Measurements from ENCODE around the gene AFF3.

Gene AFF3

DNA sequence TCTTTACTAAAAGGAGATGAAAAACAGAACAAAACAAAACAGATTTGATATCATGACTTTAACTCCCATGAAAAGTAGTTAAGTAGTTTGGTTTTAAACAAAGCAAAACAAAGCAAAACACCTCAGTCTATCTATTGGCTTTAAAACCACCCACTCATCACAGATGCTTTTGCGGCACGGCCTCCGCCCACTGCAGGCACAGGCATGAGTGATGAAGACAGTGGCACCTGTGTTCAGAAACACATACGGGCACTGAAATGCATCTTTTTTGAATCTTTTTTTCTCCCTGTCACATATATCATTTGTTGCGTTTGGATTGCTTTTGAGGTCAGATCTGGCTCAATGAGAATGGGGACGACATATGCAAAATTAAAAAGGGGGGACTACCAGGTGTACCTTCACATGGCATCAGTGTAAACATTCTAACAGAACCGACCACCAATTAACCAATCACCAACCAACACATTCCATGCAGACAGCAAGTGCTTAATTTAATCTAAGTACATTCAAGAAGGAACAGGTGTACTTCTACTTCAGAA is 505.2 kb downstream of the AFF3 start:
- DNase-seq (ENCODE audit: low spot score): no peak
- Mint-ChIP-seq H3K27ac (no peak overlapping the region), H3K4me3 (no peak overlapping the region), H3K36me3 (ENCODE audit: low read depth) (no peaks in the 10 kb centered on the region), H3K9me3 (peaks cover 7% of the 10 kb centered on the region), H3K27me3 (ENCODE audit: low read depth) (no peaks in the 10 kb centered on the region), H3K4me1 (ENCODE audit: low read depth) (no peaks in the 10 kb centered on the region)

DNA sequence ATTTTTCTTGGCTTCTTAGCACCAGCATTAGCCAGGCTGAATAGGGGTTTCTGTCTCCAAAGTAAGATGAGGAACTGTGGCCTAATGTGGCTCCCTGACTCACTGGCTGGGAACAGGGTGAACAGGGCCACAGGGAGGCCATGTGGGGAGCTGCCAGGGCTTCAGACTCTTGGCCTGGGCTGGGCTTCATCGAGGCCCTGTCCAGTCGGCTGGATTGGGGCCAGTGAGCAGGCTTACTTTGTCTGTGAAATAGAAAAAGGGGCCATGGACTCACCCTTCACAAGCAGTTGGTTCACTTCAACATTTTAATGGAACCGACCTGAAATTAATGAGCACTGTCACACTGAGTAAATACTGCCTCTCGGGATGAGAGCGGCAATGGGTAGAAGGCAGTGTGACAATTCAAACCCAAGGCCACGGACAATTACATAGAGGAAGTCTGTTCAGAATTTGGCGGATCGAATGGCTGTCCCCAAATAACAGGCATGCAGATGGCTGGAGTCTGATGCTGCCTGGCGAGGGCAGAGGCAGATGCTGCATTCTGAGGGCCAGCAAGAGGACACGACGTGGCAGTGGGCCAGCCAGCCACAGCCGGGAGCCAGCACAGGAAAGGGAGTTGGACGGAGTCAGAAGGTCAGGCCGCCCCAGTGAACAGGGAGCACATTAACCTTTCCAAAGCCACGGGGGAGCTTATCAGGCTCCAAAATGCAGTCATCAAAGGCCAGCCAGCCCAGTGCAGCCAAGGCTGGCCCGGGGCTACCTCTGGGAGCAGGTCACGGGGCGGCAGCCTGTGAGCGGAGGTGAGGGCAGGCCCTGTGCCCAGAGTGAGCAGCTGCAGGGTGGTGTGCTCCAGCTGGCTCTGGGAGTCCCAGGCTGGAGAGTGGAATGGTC is 506.0 kb downstream of the AFF3 start:
- Mint-ChIP-seq H3K27ac (no peak overlapping the region), H3K4me3 (no peak overlapping the region), H3K36me3 (ENCODE audit: low read depth) (no peaks in the 10 kb centered on the region), H3K9me3 (peaks cover 7% of the 10 kb centered on the region), H3K27me3 (ENCODE audit: low read depth) (no peaks in the 10 kb centered on the region), H3K4me1 (ENCODE audit: low read depth) (no peaks in the 10 kb centered on the region)
- no peak for DNase-seq (ENCODE audit: low spot score)

DNA sequence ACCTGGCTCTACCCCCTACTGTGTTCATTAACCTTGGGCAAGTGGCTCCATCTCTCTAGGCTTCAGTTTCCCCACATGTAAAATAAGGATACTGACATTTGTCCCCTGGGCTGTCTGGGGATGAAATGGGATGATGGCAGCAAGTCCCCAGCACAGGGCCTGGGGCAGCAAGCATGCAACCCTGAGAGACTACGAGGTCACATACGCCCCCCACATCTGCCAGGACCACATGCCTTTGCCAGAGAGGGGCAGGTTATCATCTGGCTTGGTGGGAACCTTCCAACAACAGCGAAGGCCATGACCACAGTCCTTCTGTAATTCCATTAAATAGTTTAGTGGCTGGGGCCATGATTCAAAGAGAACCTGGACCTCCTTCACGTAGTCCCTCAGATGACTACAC is 506.7 kb downstream of the AFF3 start:
- H3K27ac Mint-ChIP-seq: no peak overlapping the region
- no peaks in the 10 kb centered on the region for H3K27me3 Mint-ChIP-seq (ENCODE audit: low read depth)
- no peaks in the 10 kb centered on the region for H3K36me3 Mint-ChIP-seq (ENCODE audit: low read depth)

DNA sequence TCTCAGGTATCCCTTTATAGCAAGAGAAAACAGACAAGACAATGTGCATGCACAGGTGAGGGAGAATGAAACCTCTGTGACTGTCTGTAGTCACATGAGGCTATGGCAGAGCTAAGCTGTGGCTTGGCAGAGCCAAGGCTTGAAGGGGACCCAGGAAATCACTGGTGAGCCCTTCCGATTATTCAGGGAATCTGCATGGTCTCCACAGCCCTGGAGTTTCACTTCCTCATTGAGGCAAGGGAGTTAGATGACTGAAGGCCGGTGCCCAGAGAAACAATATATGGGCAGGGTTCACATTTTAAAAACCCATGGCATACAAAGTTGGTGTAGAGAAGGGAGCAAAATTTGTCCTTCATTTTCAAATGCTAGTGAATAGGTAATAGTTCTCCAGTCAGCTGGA is 508.2 kb downstream of the AFF3 start:
- Mint-ChIP-seq H3K27me3 (ENCODE audit: low read depth) (no peaks in the 10 kb centered on the region), H3K4me3 (no peak overlapping the region), H3K4me1 (ENCODE audit: low read depth) (no peaks in the 10 kb centered on the region), H3K36me3 (ENCODE audit: low read depth) (no peaks in the 10 kb centered on the region), H3K27ac (no peak overlapping the region), H3K9me3 (peaks cover 7% of the 10 kb centered on the region)
- DNase-seq (ENCODE audit: low spot score): no peak

More for the DNA sequence above, 506.7 kb downstream of the AFF3 start:
- DNase-seq (ENCODE audit: low spot score): no peak
- Mint-ChIP-seq H3K4me3 (no peak overlapping the region), H3K4me1 (ENCODE audit: low read depth) (no peaks in the 10 kb centered on the region), H3K9me3 (peaks cover 7% of the 10 kb centered on the region)

DNA sequence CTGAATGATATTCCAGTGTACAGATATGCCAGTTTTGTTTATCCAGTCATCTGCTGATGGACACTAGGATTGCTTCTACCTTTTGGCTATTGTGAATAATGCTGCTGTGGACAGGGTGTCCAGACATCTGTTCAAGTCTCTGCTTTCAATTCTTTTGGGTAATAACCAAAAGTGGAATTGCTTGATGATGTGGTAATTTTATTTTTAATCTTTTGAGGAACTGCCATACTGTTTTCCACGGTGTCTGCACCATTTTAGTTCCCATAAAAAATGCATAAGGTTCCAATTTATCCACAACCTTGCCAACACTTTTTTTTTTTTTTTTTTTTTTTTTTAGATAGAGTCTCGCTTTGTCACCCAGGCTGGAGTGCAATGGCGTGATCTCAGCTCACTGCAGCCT is 510.7 kb downstream of the AFF3 start:
- no peaks in the 10 kb centered on the region for H3K36me3 Mint-ChIP-seq (ENCODE audit: low read depth)
- H3K27me3 Mint-ChIP-seq (ENCODE audit: low read depth): peaks cover under 1% of the 10 kb centered on the region
- no peak overlapping the region for H3K4me3 Mint-ChIP-seq
- H3K9me3 Mint-ChIP-seq: peaks cover 7% of the 10 kb centered on the region
- H3K4me1 Mint-ChIP-seq (ENCODE audit: low read depth): no peaks in the 10 kb centered on the region
- no peak for DNase-seq (ENCODE audit: low spot score)
- no peak overlapping the region for H3K27ac Mint-ChIP-seq

DNA sequence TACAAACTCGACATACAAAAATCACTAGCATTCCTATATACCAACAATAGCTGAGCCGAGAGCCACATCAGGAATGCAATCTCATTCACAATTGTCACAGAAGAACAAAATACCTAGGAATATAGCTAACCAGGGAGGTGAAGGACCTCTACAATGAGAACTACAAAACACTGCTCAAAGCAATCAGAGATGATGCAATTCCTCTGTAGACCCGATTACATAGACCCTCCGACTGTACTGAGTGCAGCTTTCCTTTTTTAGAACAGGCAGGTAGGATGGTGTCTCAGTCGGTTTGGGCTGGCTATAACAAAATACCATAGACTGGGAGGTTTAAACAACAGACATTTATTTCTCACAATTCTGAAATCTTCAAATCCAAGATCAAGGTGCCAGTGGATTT is 513.1 kb downstream of the AFF3 start:
- no peak for DNase-seq (ENCODE audit: low spot score)
- no peaks in the 10 kb centered on the region for H3K4me1 Mint-ChIP-seq (ENCODE audit: low read depth)
- no peak overlapping the region for H3K4me3 Mint-ChIP-seq
- H3K27me3 Mint-ChIP-seq (ENCODE audit: low read depth): peaks cover 4% of the 10 kb centered on the region
- H3K9me3 Mint-ChIP-seq: peaks cover 7% of the 10 kb centered on the region
- no peaks in the 10 kb centered on the region for H3K36me3 Mint-ChIP-seq (ENCODE audit: low read depth)
- H3K27ac Mint-ChIP-seq: no peak overlapping the region

DNA sequence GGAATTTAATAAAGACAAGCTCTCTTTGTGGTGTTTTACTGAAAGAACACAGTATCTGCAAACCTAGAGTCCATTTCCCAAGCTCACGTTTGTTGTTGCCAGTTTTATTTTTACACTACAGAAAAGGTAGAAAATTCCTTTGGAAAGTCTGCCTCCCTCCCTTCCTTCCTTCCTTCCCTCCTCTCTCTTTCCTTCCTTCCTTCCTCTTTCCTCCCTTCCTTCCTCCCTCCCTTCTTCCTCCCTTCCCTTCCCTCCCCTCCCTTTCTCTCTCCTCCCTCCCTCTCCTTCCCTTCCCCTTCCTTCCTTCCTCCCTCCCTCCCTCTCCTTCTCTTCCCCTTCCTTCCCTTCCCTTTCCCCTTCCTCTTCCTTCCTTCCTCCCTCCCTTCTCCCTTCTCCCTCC is 516.2 kb downstream of the AFF3 start:
- no peaks in the 10 kb centered on the region for H3K4me1 Mint-ChIP-seq (ENCODE audit: low read depth)
- no peak overlapping the region for H3K27ac Mint-ChIP-seq
- peaks cover 4% of the 10 kb centered on the region for H3K27me3 Mint-ChIP-seq (ENCODE audit: low read depth)
- H3K4me3 Mint-ChIP-seq: no peak overlapping the region
- no peaks in the 10 kb centered on the region for H3K36me3 Mint-ChIP-seq (ENCODE audit: low read depth)
- no peaks in the 10 kb centered on the region for H3K9me3 Mint-ChIP-seq
- no peak for DNase-seq (ENCODE audit: low spot score)

DNA sequence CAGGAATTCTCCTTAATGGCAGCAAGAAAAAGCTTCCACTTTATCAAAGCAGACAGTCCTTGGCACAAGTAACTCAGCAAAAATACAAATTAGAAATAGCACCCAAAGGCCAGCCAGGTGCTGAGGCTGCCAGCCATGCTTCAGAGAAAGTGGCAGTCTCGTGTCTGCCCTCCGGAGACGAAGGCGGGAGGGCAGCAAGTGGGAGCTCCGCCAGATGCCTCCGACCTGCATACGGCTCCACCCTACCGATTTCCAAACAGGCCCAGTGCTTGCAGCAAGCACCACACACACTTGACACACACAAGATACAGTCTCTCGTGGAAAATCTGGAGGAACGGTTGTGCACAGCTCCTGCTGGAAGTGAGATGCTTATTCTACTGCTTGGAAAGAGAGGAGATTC is 517.7 kb downstream of the AFF3 start:
- Mint-ChIP-seq H3K36me3 (ENCODE audit: low read depth) (no peaks in the 10 kb centered on the region), H3K4me3 (no peak overlapping the region), H3K9me3 (no peaks in the 10 kb centered on the region), H3K27me3 (ENCODE audit: low read depth) (peaks cover 4% of the 10 kb centered on the region), H3K27ac (no peak overlapping the region), H3K4me1 (ENCODE audit: low read depth) (no peaks in the 10 kb centered on the region)
- DNase-seq (ENCODE audit: low spot score): no peak

DNA sequence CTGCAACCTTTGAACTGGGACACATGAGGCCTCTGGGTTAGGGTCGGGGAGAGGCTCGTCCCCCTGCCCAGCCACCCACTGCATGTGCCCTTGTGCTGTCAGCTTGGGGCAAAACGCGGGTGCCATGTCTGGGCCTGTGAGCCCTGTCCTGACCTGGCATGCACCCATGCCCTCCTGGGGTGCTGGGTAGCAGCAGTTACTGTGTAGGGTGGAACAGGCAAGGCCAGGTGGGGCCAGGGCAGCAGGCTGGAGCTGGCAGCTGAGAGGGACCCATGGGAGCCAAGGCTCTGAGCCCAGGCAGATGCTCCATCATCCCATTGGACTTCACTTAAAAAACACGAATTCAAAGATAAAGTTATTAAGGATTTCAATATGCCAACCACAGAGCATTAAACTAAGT is 518.8 kb downstream of the AFF3 start:
- Mint-ChIP-seq H3K9me3 (no peaks in the 10 kb centered on the region), H3K4me3 (no peak overlapping the region), H3K27me3 (ENCODE audit: low read depth) (peaks cover 4% of the 10 kb centered on the region), H3K4me1 (ENCODE audit: low read depth) (no peaks in the 10 kb centered on the region), H3K36me3 (ENCODE audit: low read depth) (no peaks in the 10 kb centered on the region), H3K27ac (no peak overlapping the region)
- DNase-seq (ENCODE audit: low spot score): no peak

DNA sequence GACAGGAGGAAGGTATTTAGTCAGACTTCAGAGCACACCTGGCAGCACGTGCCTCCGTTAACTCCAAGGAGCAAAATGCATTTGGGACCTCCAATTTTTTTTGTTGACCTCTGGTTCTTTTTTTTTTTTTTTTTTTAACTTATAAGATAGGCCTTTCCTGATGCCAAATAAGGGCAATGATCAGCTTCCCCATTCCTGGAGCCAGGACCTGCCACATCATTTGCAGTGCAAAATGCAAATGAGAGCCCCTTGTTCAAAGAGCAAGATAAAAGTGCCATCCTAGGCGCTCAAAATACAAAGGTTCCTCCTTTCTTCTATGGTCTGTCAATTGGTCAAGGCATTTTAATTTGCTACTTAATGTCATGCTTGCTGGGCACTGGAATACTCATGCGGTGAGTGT is 519.4 kb downstream of the AFF3 start:
- Mint-ChIP-seq H3K27ac (no peak overlapping the region), H3K27me3 (ENCODE audit: low read depth) (peaks cover 4% of the 10 kb centered on the region), H3K4me1 (ENCODE audit: low read depth) (no peaks in the 10 kb centered on the region), H3K36me3 (ENCODE audit: low read depth) (no peaks in the 10 kb centered on the region), H3K9me3 (no peaks in the 10 kb centered on the region), H3K4me3 (no peak overlapping the region)
- DNase-seq (ENCODE audit: low spot score): no peak

DNA sequence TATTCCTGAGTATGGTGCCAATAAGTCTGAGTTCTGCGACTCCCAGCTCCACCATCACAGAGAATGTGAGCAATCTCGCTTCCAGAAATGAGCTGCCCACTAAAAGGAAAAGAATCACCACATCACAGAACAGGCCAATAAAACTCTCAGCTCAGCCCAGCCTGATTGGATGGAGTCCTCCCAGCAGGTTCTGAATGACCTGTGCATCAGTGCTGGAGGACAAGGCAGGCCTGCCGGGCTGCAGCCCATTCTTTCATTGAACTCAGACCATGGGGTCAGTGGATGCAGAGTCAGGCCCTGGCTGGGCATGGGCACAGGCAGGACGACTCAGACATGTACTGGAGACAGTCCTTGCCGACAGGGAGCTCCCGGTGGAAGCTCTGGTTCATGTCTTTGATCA is 519.9 kb downstream of the AFF3 start:
- no peaks in the 10 kb centered on the region for H3K36me3 Mint-ChIP-seq (ENCODE audit: low read depth)
- DNase-seq (ENCODE audit: low spot score): no peak
- no peaks in the 10 kb centered on the region for H3K4me1 Mint-ChIP-seq (ENCODE audit: low read depth)
- H3K9me3 Mint-ChIP-seq: no peaks in the 10 kb centered on the region
- no peak overlapping the region for H3K27ac Mint-ChIP-seq
- no peak overlapping the region for H3K4me3 Mint-ChIP-seq
- H3K27me3 Mint-ChIP-seq (ENCODE audit: low read depth): peaks cover 4% of the 10 kb centered on the region

DNA sequence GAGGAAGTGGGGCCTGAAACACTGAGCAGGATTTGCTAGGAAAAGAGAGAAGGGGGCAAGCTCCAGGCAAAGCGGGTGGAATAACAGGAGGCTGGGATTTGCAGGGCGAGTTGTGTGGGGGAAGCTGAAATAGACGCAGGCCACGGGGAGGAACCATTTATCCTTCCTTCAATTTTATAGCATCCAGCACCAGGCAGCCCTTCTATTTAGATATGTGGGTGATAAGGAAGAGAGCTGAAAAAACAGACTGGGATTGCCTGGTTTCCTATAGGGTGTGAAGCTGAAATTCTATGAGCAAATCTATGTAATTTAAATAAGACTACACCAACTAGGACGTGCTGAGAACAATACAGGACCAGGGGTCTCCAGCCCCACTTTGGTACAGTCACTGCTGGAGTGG is 520.6 kb downstream of the AFF3 start:
- H3K27ac Mint-ChIP-seq: no peak overlapping the region
- no peak for DNase-seq (ENCODE audit: low spot score)
- no peaks in the 10 kb centered on the region for H3K4me1 Mint-ChIP-seq (ENCODE audit: low read depth)
- no peaks in the 10 kb centered on the region for H3K36me3 Mint-ChIP-seq (ENCODE audit: low read depth)
- H3K9me3 Mint-ChIP-seq: no peaks in the 10 kb centered on the region
- H3K27me3 Mint-ChIP-seq (ENCODE audit: low read depth): peaks cover 4% of the 10 kb centered on the region
- no peak overlapping the region for H3K4me3 Mint-ChIP-seq

DNA sequence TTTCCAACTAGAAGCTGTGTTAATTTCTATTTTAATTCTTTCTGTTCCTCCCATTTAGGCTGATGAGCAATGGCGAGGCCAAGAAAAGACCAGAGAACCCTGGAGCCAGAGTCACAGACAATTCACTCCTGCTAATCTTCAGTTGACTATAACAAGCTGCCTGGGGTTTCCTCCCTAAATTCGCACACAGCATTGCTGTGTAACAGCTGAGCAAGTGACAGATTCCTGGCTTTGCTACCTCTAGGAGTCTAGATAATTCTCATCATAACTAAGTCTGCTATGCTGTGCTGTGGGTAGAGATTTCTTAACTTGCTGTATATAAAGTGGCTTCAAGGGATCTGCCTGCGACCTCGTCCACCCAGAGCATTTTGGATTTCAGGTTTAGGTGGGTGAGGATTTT is 521.3 kb downstream of the AFF3 start:
- H3K27ac Mint-ChIP-seq: no peak overlapping the region
- H3K9me3 Mint-ChIP-seq: no peaks in the 10 kb centered on the region

DNA sequence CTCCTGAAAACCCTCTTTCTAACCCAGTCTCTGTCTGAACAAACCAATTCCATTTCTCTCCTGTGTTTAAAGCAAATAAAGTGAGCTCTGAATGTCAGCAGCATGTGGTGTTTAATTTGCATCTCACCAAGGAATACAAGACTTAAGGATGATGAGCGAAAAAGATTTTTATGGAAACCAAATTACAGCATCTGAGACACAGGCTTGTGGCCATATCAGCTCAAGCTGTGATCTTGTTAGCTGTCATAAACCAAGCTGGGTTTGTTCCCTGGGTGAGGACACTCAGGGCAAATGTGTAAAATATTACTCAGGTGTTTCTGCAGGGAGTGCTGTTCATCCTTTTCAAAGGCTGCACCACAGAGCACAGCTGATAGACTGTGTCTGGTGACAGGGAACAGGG is 523.2 kb downstream of the AFF3 start:
- no peak for DNase-seq (ENCODE audit: low spot score)
- Mint-ChIP-seq H3K4me1 (ENCODE audit: low read depth) (no peaks in the 10 kb centered on the region), H3K9me3 (no peaks in the 10 kb centered on the region), H3K36me3 (ENCODE audit: low read depth) (no peaks in the 10 kb centered on the region), H3K4me3 (no peak overlapping the region), H3K27ac (no peak overlapping the region), H3K27me3 (ENCODE audit: low read depth) (no peaks in the 10 kb centered on the region)

More for the DNA sequence above, 521.3 kb downstream of the AFF3 start:
- Mint-ChIP-seq H3K4me3 (no peak overlapping the region), H3K27me3 (ENCODE audit: low read depth) (no peaks in the 10 kb centered on the region), H3K36me3 (ENCODE audit: low read depth) (no peaks in the 10 kb centered on the region), H3K4me1 (ENCODE audit: low read depth) (no peaks in the 10 kb centered on the region)
- DNase-seq (ENCODE audit: low spot score): no peak
